ENCODE results near the gene LRFN4. TPM values are rescaled to one million over a fixed set of nuclear protein-coding genes. Genes with fewer than 3 reads are reported as not detected.
A peak's percentile ranks its signal among the peaks of the same experiment; 100 is the strongest.

Gene LRFN4
- total and polyA plus RNA-seq, 2 of the 13 experiments (the other 11 are each of a cell fraction or from before 2014, with no cell fraction given) = 1.3 to 6.8 TPM

- peak; percentile 80; the same call in 1 of the 2 replicates for TF ChIP-seq SNAPC2 (CRISPR knock-in tag; IDR thresholded peaks at IDR 0.05)
- peak; percentile 52; the same call in 1 of the 2 replicates for TF ChIP-seq SKIL (CRISPR knock-in tag; IDR thresholded peaks at IDR 0.05; ENCODE audit: borderline replicate concordance)
- no peak; the same call in 1 of the 2 replicates for TF ChIP-seq UBTF (CRISPR knock-in tag; IDR thresholded peaks at IDR 0.05)
- peak; percentile 19; the same call in 1 of the 2 replicates for TF ChIP-seq STAG1 (CRISPR knock-in tag; IDR thresholded peaks at IDR 0.05)
- peak; percentile 67 for TF ChIP-seq IKZF5 (CRISPR knock-in tag; IDR thresholded peaks at IDR 0.05)
- TF ChIP-seq RERE (CRISPR knock-in tag; IDR thresholded peaks at IDR 0.05; ENCODE audit: low read depth) = 0 out of 2 replicates have a peak, but pooled peaks have one; percentile 55
- TF ChIP-seq ZNF362 (CRISPR knock-in tag; IDR thresholded peaks at IDR 0.05; ENCODE audit: borderline replicate concordance) = peak; percentile 95
- TF ChIP-seq ZFP91 (CRISPR knock-in tag; IDR thresholded peaks at IDR 0.05; ENCODE audit: borderline replicate concordance) = peak; percentile 5; the same call in 1 of the 2 replicates
- 0 out of 2 replicates have a peak, but pooled peaks have one; percentile 42 for TF ChIP-seq CSRNP1 (CRISPR knock-in tag; IDR thresholded peaks at IDR 0.05)
Observed at GRCh38 chr11:66907751-66908630, 51.1 kb downstream of the LRFN4 start (continued).
